ENCODE measurements around the gene SLC25A26.

DNA sequence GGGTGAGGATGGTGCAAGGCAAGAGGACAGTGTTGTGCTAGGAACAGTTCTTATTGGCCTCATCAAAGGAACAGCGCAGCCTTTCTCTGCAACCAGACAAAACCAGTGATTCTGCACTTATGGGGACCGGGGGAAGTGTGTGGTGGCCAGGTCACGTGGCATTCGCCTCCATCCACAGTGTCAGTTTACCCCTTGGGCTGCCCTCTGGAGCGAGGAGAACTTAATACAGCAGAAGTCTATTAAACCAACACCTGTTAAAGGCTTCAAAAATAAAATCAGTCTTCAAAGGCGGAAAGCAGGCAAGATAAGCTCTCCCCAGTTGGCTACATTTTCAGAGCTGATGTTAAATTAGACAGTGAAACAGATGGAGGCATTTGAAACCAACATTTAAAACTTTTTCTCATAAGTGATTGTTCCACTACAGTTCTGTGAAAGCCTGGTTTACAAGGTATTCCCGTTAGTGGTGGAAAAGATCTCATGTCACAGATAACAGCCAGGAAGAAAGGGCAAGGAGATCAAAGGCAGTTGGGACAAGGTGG, 204.8 kb downstream of the SLC25A26 start:
- TF ChIP-seq EZH2 (IDR thresholded peaks at IDR 0.05) = no peak
- TF ChIP-seq POLR2AphosphoS5 (IDR thresholded peaks at IDR 0.05; ENCODE audit: borderline replicate concordance, low read depth, low read length) = no peak
